Putamen (tissue), 1 donor: ENCODE measurements around the gene PPOX.

ENCODE experiments used
- DNase-seq: peaks from one replicate; pipeline ENCODE4 v3.0.0-alpha.2; 2016; ENCODE audit warnings: low spot score

PPOX gene

GRCh38 chr1:161176468-161177111 is 10.4 kb downstream of the PPOX start:
- no peak for DNase-seq

DNA sequence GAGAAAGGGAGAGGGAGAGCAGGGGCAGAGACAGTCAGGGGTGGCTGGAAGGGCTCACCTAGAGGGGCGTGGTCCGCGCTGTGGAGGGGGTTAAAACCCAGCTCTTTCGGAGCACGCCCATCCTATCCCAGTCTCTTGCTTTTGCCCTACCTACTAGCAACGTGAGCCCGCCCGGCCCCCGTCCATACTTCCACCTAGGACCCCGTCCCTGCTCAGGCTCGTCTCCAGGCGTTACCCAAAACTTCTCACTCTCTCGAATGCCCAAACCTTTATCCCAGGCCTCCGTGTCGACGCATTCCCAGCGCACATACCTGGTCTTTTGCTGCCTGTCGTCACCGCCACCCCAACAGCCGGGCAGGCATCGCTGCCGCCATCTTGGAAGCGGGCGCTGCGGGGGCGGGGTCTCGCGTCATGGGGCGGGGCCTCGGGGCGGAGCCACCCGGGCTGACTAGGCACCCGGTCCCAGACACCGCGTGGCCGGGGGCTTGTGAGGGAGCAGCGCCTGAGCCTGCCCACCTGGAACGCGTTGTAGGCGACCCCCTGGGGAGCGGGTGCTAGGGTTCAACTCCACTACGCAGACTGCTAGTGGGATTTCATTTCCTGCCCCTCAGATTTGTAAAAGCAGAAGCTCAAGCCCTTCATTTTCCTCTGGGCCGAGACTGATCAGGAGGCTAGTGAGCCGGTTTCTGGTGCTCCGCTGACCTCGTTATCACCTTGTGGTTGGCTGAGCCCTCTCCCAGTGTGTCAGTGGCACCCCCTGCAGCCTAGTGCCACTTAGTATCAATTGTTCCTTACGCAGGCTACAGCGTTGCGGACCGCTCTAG is 11.1 kb downstream of the PPOX start, which contains the start of gene B4GALT3:
Gene B4GALT3, minus strand, starts transcription at position 396 of the 824 bp plus-strand sequence. CDS start 1,447 bp downstream, outside the sequence.
- peak; percentile 85 for DNase-seq

DNA sequence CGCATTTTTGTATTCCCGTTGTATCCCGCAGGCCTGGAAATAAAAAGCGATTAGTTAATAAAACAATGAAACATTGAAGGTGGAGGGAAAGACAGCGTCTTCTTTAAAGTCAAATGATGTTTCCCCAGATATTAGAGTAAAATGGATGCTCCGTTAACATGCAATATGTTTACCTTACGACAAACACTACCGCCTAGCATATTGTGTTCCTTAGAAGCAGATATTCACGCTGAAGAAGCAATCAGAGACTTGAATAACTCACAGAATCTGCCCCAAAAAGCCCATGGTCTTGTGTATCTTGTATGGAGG is 11.7 kb downstream of the PPOX start:
- DNase-seq: no peak

DNA sequence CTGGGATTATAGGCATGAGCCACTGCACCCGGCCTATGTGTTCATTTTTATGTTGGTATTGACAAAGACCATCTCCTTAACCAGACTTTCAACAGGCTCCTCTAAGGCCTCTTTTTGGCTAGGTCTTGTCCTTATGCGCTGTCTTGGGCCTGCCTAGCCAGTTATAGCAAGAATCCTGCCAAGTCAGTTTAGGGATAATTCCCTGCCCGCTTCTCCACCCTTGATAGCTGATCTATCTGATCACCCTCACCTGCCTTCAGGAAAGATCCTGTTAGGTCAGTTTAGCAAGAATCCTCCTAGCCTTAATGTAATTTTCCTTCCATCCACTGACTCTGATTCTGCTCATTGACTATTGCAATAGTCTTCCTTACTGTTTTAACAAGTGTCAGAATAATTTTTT is 13.5 kb downstream of the PPOX start:
- no peak for DNase-seq

DNA sequence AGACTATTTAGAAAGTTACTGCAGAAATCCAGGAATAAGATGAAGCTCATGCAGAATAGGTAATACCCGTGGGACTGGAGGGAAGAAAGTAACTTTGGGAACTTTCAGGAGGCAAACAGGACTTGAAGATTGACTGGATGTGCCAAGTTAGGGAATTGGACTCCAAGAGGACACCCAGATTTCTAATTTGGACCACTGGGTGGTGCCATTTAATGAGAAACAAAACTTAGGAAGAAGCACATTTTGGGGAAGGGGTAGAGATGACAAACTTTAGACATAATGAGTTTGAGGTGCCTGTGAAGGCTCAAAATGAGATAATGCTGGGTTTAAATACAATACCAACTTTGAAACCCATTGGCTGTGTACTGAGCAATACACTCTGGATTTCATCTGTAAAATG is 14.4 kb downstream of the PPOX start:
- no peak for DNase-seq

- no peak for DNase-seq
Observed at GRCh38 chr1:161182214-161182613, 16.0 kb downstream of the PPOX start.

- DNase-seq: peak; percentile 60
Observed at GRCh38 chr1:161185282-161185682, 19.1 kb downstream of the PPOX start.

GRCh38 chr1:161185732-161186311 is 19.6 kb downstream of the PPOX start:
- no peak for DNase-seq

DNA sequence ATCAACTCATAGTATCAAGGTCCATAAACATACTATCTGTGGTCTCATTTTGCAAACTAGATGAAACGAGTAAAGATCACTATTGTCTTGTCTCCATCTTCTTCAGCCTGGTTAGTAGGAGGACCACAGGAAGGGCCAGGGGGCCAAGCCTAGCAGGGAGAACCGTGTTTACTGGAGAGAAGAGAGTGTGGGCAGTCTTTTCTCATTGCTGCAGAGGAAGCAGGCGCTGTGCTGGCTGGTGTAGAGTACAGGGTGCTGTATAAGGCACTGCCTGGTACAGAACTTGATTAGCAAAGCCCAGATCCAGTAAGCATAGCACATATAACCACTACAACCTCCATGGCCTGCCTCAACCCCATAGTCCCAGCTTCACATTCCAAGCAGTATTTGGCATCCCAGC is 21.1 kb downstream of the PPOX start:
- no peak for DNase-seq

DNA sequence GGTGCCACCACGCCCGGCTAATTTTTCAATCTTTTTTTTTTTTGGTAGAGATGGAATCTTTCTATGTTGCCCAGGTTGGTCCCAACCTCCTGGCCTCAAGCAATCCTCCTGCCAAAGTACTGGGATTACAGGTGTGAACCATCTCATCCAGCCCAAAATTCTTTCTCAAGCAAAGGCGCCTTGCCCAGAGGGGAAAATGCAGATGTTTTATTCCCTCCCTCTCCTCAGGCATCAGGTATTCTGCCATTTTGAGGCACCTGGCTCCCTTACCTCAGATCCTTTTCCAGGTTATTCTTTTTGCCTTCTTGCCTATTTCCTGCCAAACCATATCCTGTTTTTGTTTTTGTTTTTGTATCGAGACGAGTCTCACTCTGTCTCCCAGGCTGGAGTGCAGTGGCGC is 22.2 kb downstream of the PPOX start:
- DNase-seq: no peak

DNA sequence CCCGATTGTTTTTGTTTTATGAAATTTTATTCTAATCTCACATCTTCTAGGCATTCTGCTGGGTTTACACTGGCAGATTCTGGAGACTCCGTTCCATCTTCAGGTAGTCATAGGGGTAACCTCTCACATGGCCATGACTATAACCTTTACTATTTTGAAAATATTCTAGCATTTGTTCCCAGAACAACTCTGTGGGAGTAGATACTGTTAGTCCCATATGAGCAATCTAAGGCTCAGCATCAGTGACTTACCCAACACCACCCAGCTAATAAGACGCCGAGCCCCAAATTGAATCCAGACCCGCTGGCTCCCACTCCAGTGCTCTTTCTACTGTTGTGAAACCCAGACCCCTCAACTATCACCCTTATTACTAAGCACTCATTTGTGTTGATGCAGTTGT is 22.8 kb downstream of the PPOX start:
- no peak for DNase-seq

- no peak for DNase-seq
Observed at GRCh38 chr1:161190962-161191521, 24.8 kb downstream of the PPOX start.

GRCh38 chr1:161191971-161192370 is 25.7 kb downstream of the PPOX start:
- no peak for DNase-seq

DNA sequence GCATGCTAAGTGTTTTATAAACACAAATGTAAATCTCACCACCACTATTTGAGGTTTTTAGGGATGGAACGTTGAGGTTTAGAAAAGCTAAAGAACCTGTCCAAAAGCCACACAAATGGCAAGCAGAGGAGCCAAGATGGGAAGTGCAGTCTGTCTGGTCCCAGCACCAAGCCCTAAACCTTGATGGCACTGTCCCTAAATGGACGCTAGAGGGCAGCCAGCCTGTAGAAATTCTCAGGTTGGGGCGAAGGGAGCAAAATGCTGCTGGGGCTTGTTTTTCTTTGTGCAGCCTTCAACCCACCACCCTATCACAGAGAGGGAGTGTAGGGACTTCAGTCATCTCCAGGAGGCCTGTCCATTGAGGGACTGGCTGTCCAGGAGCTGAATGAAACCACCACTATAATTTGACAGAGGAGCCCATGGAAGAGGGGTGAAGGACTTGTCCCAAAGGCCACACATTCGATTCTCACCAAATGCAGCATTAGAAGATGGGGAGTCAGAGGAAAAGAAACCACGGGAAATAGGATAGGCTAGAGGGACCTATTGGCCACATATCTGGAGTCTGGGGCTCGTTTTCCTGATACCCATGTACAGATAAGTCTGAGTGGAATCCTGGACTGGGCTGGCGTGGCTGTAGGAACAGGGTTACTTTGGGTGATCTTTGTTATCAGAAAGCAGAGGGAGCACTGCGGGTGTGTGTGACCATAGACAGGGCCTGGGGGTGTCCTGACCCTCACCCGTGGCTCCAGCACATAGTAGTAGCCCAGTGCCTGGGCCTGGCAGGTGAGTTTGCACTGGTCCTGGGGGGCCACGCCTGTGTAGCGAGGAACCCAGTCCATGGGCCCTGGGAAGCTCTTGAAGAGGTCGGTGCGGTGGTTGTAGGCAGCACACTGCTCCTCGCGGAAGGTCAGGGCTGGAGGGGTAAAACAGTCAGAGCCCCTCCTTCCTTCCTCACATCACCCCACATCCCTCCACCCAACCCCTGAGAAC is 26.5 kb downstream of the PPOX start:
- peak; percentile 71 for DNase-seq

DNA sequence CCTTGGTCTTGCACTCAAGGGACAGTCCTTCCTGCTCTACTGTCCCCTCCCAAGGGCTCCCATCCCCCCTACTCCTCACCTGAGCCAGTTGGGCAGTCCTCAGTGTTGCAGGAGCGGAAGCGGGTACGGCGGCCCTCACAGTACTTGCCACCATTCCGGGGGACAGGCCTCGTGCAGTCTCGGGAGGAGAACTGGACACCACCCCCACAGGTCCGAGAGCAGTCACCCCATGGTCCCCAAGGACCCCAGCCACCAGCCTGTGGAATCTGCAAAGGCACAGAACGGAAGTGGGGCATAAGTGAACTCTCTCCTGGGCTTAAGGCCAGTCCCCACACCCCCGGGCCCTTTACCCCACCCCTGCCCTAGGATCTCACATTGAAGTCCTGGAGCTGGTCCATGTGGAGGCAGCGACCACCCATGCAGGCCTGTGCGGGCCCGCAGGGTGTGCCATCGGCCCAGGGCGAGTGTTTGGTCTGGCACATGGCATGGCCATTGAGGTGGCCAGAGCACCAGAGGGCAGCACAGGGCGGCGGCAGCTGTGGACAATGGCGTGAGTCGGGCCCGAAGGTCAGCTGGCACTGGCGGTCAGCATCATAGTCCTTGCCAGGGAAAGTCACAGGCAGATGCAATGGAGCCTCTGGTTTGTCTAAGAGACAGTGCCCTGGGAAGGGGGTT is 27.5 kb downstream of the PPOX start:
- peak; percentile 86 for DNase-seq

DNA sequence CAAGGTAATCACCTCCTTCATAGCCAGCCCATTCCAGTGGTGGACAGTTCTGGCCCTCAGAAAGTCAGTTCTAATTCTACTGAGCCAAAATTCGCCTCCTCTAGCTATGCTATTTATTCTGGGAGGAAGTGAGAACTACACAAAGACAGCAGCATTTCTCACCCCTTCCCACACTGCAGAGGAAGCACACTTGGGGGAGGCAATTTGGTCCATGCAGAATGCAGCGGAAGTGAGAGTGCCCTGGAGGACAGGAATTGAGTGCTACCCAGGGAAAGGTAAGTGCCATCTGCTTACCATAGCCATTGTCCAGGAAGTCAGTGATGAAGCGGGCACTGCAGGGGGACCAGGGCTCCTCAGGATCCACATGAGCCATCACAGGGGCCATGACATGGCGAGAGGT is 28.9 kb downstream of the PPOX start:
- no peak for DNase-seq

DNA sequence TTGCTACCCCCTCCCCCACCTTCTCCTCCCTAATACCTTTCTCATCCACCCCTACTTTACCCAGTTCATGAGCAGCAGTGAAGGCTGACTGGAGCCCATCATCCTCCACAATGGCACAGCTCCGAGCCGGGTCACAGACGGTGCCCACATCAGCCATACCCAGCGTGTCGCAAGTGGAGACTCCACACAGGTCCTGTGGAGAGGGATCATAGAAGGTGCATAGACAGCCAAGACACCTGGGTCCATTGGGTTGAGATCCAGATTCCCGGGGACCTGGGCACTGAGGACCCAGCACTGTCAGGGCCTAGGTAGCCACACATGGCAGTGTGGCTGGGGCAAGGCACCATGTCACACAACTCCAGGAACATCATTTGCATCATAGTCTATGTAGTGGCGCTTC is 29.9 kb downstream of the PPOX start:
- no peak for DNase-seq

DNA sequence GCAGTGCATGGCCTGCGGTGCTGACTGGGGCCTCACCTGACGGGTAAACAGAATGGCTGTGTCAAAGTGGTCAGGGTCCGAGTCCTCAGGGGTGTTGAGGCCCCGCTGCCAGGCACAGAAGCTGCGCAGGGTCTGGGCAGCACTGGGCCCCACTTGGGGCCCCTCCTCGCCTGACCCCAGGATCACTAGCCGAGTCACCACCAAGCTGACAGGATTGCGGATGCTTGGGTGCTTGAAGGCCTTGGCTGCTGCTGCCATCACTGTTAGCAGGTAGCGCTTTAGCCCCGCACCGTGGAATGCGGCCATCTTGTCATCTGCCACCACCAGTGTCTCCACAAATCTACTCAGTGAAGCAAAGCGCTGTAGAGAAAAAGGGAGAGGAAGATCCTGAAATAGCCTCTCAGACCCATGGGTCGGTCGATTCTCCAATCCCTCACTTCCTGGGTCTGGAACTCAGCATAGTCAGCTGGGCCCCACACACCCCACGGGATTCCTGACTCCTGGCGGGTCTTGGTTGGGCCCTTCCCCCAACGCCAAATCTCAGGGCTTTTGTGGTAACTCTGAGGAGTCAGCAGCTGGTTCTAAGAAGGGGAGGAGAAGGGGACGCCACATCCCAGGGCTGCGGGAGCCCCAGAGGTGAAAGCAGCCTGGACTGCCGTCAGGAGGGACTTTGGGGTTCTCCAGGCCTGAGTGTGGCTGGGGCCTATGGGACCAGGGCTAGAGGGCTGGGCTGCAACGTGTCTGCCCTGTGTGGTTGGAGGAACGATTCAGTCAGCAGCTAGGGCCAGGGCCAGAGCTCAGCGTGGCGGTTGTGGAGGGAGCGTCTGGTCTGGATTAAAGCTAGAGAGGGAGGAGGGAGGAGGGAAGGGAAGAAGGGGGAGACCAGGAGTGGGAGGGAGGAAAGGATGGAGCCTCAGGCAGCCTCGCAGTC is 30.6 kb downstream of the PPOX start:
- no peak for DNase-seq

GRCh38 chr1:161197560-161198193 is 31.5 kb downstream of the PPOX start:
- no peak for DNase-seq
